Medulla oblongata (tissue), 1 donor: ENCODE measurements around the gene EPN3.
A peak's percentile ranks its signal among the peaks of the same experiment; 100 is the strongest.

Experiments
- DNase-seq: peaks from one replicate; pipeline ENCODE4 v3.0.0-alpha.2; 2015; ENCODE audit errors: extremely low spot score

EPN3 gene

DNA sequence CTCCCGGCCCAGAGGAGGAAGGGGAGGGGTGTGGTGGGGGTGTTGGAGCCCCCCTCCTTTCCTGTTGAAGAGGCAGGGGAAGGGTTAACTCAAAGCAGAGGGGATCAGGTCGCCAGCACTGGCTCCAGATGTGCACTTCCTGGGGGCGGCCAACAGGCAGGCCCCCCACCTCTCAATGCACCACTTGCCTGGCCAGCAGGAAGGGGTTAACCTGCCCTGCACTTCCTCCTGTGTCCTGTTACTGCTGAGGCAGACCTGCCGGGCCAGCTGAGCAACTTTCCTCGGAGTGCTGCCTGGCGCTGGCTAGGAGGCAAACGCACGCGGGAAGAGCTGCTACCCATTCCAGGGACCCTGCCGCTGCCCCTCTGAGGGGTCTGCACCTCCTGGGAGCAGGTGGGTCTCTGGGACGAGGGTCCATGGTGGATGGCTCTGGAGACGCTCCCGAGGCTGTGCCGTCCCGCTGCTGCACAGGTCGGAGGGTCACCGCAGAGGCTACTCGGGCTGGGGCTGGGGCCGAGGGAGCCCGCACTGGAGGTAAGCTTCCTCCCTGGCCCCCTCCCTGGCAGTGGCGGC, at the start of gene EPN3:
Gene EPN3, plus strand, starts transcription at position 284 of the 573 bp plus-strand sequence. CDS start 3,822 bp downstream, outside the sequence.
- no peak for DNase-seq

DNA sequence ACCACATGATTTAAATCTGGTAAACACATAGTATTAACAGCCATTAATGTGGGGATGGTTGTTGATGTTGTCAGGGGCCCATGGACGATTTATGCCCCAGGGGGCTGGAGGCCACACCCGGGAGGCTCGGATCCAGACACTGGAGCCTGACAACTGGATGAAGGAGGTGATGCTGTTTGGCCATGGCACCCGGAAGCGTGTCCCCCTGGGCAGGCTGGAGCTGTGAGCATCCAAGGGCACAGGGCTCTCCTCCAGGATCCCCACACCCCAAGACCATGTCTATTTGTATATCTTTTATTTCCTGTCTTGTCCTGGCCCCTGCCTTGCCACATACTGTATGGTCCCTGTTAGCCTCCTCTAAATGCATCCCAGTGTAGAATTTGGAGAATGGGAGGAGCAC, 49.3 kb upstream of the EPN3 start:
- DNase-seq: no peak

DNA sequence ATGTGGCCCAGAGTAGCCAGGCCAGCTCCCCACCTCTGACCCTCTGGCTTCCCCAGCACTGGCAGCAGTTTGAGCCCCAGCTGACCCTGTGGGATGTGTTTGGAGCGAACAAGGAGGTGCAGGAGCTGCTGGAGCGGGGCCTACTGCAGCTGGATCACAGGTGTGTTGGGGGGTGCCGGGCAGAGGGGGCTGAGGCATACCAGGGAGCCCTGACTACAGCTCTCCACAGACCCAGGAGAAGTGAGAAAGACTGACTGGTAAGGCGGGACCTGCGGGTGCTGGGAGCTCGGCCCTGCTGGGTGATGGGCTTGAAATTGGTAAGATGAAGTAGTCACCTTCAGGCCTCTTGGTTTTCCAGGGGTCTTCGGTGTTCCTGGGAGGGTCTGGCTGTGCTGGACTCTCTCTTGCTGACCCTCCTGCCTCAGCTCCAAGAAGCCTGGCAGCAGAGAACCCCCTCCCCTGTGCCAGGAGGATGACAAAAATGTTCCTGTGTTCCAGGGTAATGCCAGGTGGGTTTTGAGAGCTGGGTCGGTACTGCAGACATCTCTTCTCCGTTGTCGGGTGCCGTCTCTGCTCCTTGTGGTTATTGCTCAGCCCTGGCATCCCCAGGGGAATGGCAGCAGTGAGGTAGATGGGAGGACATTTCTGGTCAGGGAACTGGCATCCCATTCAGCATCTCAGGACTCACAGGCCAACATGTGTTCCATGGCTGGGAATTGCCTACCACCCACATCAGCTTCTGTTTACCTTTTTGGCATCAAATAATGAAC, 48.0 kb upstream of the EPN3 start:
- DNase-seq: no peak

DNA sequence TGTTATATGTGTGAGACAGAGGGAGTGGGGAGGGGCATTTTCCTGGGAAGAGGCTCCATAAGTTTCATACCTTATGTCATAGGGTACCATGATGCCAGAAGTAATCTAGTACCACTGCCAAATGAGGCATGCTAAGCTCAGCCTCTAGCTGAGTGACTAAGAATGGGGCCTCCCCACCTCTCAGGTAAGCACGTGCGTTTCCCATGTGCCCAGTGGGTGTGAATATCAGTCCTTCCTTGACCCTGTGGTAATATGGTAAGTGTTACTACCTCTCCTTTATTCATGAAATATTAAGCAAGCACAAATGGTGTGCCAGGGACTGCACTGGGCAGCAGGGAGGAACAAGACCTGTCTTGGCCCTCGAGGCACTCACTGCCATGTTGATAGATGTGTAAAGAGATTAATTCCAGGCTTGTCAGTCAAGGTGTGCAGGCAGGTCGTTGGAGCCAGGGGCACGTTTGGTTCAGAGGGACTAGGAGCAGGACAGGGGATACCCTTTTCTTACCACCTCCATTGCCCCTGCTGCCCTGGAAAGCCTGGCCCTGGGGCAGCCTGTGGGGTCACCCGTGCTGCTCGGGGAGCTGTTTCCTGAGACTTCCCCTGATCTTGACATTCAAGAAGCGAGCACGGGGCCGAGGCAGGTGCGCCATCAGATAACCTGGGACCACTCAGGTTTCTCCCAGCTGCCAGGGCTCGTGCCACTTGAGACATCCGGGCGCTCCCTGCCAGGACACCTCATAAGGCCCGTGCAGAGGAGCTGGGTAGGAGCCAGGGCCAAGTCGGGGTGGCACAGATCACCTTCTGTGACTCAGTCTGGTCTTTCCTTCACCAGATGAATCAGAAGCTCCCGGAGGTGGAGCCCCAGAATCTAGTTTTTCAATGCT, 45.1 kb upstream of the EPN3 start:
- no peak for DNase-seq

DNA sequence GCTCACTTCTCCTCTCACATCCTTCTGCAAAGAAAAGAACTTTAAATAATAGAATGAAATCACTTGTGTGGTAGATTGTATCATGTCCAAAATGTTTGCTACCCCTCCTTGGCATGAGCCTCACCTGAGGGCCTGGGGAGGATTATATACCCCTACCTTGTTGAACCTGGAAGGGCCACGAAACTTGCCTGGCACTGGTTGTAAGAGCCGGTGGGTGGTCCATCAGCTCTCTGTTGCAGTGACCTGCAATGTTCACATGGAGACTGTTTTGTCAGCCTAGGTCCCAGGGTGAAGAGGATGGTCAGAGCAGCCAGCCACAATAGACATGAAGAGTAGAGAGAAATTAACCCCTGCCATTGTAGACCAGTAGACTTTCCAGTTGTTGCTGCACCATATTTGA, 43.7 kb upstream of the EPN3 start:
- DNase-seq: no peak

DNA sequence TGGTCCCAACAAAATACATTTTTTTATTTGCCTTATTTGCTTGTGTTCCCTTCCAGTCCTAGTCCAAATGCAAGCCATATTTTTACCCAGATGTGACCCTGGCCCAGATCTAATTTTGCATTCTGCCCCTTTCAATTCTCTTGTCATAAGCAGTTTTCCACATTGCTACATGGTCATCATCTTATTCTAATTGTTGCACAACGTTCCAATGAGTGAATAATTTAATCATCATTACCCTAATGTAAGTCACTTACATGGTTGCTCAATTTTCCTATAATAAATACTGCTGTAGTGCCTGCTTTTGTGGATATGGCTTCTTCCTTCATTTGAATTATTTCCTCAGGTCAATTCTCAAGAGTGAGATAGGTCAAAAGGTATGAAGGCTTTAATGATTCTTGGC, 41.0 kb upstream of the EPN3 start:
- DNase-seq: no peak

DNA sequence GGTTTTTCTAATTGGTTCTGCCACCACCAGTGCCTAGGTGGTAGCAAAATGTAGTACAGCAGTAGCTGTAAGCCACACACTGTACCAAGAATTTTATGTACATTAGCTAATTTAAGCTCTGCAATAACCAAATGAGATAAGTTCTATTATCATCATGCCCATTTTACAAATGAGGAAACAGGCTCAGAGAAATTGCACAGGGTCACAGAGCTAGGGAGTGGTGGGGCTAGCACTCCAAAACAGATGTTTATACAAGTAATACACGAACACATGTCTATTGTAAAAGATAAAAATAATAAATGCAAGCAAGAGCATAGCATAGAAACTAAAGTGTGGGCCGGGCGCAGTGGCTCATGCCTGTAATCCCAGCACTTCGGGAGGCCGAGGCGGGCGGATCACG, 40.3 kb upstream of the EPN3 start:
- no peak for DNase-seq

DNA sequence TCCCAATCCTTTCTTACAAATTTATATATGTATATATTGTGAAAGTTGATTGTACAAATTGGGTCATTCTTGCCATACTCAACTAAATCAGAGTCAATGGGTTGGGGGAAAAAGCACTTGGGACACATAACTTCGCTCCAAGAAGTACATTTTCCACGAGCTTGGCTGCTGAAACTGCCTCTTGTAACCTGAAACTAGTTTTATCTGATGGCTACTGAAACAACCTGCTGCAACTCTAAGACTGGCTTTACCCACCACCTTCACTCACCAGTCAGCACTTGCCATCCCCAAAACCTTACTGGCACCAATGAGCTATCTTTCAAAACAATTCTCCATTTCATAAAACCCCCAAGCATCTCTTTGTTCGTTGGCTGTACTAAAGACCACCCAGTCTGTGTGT, 38.8 kb upstream of the EPN3 start:
- DNase-seq: no peak

DNA sequence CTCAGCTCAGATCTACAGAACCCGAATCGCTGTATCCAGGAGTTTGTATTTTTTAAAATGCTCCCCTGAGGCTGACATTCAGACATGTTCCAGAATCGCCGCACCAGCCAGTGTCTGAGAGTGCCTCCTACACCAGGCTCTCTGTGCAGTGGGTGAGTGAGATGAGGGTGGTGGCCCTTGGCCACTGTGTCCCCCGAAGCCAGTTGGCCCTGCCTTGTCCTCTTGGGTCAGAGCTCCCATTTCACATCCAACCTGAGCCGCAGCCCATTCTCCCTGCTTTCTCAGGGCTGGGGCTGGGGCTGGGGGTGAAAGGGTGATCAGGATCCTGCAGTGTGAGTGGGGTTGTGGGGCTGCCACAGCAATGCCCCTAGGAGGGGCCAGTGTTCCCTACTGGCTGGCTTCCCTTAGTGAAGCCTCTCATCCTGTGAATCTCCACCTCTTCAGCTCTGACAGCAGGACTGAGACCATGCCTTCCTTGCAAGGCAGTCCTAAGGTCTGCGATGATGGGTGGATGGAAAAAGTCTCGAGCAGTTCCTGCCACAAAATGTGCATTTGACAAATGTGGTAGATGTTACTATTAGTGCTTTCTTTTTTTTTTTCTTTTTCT, 37.2 kb upstream of the EPN3 start:
- DNase-seq: no peak

DNA sequence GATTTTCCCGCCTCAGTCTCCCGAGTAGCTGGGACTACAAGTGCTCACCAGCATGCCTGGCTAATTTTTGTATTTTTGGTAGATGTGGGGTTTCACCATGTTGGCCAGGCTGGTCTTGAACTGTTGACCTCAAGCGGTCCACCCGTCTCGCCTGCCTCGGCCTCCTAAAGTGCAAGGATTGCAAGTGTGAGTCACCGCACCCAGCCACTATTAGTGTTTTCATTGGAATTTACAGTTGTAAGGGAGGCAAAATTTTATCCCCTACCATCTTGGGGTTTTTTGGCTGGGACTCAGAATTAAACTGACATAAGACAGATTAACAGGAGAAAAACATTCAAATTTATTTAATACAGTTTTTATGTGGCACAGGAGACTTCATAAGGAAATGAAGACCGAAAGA, 36.6 kb upstream of the EPN3 start:
- no peak for DNase-seq

DNA sequence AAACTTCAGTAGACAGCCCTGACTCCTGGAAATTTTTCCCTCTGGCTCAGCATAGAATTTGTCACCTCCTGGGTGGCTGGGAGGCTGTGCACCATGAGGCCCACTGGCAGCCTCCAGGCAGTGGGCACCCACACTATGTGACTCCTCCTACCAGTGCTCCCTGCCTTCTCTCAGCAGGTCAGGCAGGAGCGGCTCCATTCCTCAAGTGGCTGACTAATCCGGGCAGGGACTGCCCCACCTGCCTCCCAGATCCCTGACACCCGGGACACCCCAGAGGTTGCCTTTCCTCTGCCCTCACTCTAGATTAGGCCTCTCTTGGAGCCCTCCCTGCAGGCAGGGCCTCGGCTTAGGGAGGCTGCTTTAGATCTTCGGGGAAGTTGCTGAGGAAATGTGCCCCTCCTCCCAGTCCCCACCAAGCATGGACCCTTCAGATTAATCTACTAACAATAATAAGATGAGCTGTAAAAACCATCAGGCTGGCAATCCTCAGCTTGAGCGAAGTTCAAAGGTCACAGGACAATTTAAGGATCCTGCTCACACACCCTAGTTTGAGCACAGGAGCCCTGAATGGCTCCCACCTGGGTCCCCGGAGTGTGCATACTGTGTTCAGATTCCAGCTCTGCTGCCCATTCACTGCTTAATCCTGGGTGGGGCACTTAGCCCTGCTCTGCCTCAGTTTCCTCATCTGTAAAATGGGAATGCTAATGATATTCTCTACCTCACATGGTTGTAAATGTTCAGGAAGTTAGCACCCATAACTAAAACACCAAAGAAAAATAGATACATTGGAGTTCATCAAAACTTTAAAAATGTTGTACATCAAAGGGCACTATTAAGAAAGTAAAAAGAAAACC, 34.3 kb upstream of the EPN3 start:
- DNase-seq: no peak

DNA sequence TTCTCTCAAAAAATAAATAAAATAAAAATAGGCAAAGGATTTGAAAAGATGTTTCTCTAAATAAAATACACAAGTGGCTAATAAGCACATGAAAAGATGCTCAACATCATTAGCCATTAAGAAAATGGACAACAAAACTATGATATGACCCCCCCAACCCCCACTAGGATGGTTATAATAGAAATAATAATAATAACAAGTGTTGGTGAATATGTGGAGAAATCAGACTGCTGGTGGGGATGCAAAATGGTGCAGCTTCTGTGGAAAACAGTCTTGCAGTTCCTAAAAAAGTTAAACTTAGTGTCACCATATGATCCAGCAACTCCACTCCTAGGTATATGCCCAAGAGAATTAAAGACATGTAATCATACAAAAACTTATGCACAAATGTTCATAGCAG, 33.3 kb upstream of the EPN3 start:
- DNase-seq: no peak

DNA sequence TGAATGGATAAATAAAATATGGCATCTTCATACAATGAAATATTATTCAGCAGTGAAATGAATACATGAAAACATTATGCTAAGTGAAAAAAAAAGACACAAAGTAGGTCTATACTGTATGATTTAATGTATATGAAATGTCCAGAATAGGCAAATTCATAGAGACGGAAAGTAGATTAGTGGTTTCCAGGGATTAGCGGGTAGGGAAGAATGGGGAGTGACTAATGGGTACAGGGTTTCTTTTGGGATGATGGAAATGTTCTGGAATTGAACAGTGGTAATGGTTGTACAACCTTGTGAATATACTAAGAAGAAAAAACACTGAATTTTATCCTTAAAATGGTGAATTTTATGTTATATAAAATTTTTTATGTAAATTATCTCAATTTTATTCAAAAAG, 32.8 kb upstream of the EPN3 start:
- no peak for DNase-seq

DNA sequence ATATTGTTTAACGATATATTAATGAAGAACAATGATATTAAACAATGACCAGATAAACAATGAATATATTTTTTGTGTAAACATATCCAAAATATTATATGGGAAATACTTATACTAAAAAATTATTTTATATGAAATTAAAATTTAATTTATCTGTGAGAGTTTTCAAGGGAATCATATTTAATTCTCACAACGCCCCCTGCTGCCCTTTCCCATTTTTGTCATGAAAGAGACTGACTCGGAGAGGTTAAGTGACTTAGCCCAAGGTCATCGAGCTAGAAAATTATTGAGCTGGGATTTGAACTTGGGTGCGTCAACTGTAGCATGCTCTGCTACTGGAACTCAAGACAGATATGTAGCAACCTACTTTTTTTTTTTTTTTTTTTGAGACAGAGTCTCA, 31.5 kb upstream of the EPN3 start:
- DNase-seq: no peak

DNA sequence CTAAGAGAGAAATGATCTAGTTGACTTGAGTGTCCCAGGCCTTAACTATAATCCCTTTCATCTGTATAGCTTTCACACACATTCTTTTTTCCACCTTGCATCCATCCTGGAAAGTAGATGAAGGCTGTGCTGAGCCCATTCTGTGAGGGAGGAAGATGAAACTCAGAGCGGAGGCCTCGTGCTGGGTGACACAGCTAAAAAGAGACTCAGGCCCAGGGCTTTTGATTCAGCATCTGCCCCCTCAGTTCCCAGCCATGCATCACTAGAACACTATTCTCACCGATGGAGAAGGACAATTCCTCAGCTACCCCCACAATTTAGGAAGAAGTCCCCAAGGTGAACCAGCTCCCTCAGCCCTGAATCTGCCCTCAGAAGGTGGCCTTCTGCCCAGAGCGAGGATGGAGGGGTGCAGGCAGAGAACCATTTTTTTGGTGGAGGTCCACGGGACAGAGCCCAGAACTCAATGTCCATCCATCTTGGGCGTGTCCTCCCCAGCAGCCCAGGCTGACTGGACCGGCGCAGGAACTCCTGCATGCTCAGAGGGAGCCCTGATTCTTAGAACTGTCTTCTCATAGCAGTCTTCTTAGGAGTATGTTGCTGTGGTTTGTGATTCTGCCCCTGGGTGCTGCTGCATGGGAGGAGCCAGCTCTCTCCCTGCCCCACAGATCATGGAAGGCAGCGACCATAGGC, 30.1 kb upstream of the EPN3 start:
- no peak for DNase-seq

DNA sequence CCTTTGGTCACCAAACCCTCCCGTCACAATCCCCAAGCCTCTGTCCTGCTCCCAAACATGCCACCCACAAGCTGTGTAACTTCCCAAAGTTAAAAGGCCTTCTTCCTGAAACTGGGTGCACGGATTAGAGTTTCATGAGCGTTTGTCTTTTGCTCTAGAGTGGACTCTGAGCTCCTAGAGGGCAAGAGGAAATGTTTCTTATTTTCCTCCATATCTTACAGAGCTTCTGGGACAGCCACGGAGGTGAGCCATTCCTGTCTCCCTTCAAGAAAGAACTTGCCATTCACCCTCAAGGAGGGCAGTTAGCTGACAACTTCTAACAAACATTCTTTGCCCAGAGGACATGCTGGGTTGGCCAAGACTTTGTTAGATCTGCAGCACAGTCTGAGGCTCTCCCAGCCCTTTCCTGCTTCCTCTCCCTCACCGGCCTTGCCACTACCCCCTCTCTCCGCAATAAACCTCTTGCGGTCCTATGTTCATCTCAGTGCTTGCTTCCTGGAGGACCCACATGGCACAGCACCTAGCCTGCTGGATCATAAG, 26.9 kb upstream of the EPN3 start:
- DNase-seq: no peak

DNA sequence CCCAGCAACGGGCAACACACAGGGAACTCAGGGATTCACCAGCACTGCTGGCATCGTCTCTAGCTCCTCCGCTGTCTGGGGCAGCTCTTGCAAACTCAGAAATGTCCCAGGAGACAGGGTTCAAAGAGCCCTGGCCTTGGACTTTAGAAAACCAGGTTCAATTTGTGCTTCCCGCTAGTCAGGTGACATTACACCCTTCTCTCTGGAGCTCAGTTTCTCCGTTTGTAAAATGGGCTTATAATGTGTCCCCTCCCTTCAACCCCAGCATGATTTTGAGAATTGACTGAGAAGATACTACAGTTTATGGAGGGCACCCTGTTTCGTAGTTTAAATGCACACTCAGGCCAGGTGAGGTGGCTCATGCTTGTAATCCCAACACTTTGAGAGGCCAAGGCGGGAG, 26.2 kb upstream of the EPN3 start:
- DNase-seq: no peak

DNA sequence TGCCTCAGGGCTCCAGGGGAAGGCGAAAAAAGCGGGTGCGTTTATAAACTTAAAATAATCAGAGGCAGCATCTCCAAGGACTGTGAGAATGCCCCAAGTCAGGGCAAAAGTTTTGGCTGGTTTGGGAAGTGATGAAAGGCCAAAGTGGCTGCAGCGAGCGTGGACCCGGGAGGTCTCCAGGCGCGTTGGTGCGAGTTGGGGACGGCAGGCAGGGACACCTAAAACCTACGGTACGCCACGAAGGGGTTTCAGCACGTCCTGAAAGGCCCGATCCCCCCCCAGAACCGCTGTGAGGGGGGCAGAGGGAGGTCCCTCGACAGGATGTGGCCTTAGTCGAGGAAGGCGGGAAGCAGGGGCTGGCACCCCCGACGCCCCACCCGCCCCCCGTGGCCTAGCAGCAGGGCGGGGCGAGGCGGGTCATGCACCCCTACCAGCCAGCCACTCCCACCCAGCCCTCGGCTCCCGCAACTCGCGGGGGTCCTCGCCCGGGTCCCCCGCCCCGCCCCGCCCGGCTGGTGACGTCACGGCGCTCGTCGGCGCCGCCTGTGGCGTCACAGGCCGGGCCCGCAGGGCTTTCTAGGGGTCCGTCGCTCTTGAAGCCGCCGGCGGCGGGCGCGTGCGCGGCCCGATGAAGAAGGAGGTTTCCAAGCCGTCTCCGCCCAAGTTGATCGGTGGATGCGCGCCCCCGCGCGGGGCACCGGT, 24.5 kb upstream of the EPN3 start, which contains the start of gene MYCBPAP:
Gene MYCBPAP, plus strand, starts transcription at position 569 of the 702 bp plus-strand sequence. CDS start 236 bp downstream, outside the sequence.
- peak; percentile 67 for DNase-seq

DNA sequence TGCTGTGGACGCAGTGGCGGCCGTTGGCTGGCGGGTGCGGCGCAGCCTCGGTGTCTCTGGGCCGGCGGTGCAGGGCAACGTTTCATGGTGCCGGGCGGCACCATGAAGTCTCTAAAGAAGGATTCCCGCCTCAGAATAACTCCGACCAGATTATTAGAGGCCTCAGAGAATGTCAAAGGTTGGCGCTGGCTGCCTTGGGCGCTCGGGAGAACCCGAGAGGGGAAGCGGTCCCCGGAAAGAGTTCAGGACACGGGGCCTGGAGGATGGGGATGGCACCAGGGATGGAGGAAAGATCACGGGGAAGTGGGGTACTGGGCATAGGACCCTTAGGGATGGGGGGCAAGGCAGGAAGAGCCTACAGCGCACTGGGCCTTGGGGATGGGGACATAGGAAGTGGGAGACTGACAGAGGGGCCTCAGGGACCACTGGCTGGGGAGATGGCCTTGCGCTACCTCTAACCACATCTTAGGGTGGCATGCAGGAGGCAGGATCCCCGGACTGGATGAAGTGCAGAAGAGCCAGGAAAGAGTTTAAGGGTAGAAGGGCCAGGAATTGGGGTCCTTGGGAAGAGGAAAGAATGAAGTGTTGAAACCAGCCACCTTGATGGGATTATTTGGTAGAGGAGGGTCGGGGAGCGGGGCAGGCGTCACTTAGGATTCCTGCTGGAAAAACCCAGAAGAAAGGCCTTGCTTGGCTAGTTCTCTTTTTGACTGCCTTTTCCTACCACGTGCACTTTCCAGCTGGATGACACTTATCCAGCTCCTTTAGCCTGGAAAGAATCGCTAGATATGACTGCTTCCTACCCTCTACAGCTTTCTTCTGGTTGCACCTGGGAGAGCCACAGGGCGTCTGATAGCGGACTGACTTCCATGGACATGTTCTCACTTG, 23.7 kb upstream of the EPN3 start:
- peak; percentile 13 for DNase-seq
